HL-60/S4 (cell line): ENCODE measurements around the gene RPS21.

Experiments
- in situ Hi-C: fragments of 300-500 bp; cut with MboI; formaldehyde crosslinking; loops from 2 replicates; pipeline ENCODE4 v1.14.3; 2022; ENCODE audit warnings: low sequenced_read_pairs

Gene RPS21

DNA sequence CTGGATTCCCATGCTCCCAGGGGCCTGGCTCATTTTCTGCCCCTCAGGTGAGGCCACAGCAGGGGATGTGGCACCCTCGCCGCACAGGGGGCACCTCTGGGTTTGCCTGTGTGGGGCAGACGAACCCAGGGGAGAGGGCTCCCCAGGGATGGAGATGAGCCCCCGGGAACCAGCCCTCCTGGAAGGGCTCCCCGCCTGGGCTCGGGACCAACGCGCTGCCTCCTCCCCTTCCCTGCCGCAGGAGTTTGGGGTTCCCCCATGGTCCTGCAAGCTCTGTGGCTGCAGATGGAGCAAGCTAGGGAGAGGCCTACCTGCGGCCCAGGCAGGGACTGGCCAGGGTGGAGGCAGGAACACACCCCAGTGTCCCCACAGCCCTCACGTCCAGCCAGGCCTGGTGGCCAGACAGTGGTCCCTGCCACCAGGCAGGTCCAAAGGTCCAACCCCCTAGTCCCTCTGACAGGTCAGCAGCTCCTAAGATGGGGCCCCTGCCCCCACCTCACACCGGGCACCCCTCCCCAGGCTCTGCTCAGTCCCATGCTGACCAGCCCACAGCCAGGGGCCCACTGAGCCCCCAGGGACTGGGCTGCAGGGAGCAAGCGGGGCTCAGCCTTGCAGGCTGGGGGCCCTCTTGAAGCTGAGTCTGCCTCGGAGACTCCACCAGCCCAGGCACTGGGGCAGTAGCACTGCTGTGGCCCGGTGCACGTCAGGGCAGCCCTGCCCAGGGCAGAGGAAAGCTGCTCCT is 33.4 kb upstream of the RPS21 start:
- in situ Hi-C loops, result no loop called here

DNA sequence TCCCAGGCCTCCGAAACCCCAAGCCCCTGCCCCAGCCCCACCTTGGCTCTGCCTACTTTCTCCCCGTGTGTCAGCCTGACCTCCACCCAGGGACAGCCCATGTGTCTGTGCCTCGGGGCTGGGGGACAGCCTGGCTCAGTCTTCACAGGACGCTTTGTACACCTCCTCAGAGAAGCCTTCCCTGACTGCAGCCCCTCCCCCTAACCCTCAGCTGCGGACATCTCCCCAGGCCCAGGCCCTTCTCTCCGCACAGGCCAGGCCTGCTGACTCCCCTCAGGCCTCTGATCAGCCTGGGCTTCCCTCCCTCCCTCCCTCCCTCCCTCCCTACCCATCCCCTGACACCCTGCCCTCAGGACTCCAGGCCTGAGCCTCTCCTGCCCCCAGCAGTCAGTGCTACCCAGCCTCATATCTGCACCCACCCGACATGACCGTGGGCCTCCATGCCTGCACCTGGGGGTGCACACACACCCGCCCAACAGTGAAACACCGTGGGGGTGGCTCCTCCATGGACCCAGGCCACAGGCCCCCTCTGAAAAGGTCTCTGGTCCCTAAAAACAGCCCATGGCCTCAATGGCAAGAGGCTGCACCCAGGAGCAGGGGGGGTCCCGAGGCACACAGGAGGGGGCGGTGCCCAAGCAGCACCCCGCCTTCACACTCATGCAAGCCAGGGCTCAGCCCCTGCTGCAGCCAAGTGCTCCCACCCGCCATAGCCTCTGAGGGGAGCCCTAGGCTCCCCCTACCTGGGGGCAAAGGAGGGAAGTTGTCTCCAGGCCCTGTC is 32.7 kb upstream of the RPS21 start:
- in situ Hi-C loops, result no loop called here

DNA sequence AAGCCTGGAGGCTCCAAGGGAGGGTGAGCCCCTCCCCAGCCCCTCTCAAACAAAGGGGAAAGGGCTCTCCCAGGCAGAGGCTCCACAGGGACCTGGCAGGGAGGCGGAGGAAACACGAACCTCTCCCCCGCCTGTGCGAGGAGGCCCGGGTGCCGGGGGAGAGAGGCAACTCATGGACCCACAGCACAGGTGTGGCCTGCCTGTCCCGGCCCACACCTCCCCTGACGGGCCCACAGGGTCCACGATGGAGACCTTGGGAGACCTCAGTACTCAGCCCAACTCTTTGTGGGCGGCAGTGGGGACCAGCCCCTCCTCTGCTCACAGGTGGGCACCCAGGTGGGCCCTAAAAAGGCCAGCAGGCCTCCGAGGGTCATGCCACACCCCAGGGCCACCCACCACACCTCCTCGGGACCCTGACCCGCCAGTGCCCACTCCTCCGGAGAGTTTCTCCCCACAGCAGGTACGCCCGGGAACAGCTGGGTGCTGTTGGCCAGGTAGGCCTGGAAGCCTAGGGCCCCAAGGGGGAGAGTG is 32.0 kb upstream of the RPS21 start:
- in situ Hi-C loops, result no loop called here

DNA sequence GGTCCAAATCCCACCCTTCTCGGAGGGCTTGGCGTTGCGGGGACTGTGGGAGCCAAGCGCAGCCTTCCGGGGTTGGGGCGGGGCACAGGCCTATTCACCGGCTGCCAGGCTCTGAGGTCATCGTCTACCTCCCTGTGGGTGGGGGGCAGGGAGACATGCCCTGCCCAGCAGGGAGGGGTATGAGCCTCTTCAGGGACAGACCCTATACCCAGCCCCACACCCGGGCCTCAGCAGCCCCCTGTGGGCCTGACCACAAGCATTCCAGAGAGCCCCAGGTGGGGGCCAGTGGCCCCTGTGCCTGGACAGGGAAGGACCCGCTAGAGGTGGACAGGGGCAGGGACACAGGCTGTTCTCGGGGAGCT is 31.4 kb upstream of the RPS21 start:
- in situ Hi-C loops, result no loop called here

DNA sequence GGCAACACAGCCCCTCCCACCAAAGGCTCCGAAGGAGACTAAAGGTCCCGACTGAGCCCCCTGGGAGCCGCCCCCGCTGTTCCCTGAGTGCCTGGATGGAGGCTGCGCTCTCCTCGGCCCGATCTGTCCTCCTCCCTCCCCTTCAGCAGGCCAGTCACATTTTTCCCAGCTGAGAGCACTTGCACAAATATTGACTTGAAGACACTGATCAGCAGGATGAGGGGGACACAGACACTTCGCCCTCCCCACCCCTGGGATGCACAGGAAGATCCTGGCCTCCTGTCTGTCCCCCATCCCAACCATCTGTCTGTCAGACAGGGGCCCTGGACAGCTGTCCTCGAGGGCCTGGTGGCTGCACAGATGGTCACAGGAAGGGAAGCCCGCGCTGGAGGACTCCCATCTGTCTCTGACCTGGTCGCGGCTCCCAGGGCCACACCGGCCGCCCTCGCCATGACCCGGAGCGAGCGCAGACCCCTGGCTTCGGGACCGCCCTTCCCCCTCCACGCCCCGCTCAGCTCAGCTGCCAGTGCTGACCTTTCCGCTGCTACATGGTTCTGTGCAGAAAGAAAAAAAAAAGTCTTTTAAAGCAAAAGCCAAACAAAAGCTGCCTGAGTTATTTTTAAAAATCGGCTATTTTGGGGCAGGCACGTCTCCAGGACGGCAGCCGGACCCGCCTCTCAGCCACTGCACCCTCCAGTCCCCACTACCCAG is 30.9 kb upstream of the RPS21 start:
- in situ Hi-C loops, result no loop called here

DNA sequence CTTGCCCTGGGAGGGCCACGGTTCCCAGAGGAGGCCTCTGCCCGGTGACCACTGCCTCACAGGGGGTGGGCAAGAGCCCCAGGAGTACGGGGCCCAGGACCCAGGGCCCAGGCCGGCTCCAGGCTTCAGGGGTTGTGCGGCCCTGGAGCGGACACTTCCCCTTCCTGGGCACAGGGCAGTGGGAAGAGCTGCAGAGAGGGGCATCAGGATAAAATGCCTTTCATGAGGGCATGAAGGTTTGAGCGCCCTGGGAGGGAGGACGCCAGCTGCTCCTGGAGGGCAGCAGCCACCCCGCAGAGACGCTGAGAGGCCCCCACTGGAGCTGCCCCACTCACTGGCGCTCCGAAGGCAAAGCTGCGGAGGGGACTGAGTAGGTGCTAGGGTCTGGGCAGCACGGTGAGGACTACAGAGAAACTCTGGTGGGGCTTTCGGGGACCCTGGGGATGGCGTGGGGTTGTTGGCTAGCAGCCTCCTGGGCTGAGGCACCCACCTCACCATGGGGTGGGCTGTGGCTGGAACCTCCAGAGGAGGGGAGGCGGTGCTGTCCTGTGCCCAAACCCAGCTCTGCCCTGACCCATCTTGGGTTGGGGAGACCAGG is 30.2 kb upstream of the RPS21 start:
- in situ Hi-C loops, result no loop called here

DNA sequence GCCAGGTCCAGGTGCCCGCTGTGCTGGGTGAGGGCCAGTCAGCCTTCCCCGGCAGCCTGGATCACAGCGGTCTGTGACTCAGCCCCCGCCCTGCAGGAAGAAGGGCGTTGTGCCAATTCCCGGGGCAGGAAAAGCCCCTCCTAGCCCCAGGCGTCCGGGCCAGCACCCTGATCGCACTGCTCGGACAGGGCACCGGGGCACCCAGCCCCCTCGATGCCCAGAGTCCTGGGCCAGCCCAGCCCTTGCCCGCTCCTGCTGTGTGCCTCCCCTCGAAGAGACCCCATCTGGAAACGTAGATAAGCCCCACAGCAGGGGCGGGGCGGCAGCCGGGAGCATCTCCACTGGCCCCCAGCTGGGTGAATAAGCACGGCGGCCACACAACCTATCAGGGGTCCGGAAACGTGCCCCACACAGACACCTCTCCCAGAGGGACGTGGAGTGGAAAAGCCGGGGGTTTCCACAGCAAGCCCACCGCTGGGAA is 29.7 kb upstream of the RPS21 start:
- in situ Hi-C loops, result no loop called here

DNA sequence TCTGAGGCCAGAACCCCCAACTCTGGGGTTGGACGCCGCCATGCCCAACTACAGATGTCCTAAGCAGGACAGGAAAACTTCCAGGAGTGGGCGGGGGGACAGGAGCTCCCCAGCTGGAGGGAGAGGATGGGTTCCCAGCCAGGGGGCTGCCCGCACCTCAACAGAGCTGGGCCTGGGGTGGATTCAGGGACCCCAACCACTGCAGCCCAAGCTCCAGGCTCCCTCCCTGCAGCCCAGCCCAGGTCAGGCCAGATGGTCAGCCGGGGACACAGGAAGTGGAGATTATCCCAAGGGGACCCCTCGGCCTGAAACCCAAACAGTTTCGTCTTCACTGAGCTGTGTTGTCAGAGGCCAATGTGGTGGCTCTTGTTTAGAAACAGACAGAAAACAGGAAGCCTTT is 29.2 kb upstream of the RPS21 start:
- in situ Hi-C loops, result no loop called here

DNA sequence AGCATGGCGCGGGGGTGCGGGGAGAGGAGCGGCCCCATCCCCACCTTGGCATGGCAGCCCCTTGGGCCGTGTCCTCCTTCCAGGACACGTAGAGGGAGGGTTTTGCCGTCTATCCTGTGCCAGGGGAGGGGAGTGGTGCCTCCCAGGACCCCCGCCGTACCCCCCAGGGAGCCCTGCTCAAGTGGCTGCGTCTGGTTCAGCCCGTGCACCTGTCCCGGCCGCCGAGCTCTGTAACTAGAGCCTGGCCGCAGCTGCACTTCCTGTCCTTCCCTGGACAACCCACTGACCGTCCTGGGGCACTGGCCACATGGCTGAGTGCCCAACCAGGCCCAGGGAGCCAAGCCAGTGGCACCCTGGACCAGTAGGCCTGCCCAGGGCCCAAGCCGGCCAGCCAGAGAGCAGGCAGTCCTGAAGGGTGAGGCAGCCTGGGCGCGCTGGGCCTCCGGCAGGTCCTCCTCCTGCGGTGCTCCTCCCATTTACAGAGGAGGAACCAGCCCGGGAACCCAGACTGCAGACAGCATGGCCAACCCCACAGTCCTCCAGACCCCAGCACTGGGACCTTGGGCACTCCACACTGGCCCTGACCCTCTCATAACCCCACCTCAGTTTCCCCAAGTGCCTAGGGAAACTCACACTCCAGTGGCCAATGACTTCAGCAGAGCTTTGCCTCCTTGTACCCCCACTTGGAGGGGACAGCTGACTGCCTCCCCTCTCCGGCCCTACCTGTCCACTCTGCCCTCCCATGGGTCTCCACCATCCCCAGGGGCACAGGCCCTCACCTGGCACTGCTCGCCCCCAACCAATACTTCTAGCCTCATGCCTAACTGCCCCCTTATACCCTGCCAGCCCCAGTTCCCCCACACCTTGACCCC is 28.5 kb upstream of the RPS21 start:
- in situ Hi-C loops, result no loop called here

DNA sequence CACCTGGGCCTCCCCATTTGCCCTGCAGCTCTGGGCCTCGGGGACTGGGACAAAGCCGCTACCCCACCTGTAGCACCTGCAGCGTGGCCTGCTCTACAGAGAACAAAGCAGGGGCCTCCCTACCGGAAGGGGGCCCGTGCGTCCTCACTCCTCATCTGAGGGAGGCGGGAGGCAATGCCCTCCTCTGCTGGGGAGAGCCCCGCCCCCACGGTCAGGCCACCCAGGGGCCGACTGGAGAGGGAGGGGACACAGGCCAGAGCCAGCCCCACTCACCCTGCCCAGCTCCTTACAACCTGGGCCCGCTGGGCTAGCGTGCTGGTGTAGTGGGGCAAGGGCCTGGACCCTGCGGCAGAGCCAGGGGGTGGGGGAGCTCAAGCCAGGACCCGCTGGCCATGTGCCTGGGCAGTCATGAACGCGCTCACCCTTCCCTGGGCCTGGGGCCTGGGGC is 27.8 kb upstream of the RPS21 start:
- in situ Hi-C loops, result no loop called here

DNA sequence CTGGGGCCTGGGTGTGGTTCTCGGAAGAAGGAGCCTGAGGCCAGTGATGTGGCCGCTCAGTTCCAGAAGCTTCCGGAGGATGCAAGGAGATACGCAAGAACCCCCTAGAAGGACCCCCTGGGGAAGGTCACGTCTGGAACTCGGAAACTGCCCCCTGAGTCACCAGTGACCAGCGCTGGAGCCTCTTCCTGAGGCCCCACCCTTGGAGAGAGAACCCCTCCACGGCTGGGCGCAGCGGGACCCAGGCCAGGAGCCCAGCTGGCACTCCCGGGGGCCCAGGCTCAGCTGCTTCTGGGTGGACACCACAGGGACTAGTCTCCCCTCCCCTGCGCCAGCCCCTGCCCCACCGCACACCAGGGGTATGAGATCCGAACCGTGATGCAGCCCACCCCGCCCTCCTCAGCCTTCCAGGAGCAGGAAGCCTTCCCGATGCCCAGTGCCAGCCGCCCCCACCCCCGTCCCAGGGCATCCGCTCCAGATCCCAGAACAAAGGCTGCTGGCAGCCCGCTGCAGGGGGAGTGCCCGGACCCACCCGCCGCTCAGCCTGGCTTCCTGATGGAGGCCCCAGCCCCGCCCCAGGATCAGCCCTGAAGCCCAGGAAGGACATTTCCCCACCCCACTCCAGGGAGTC is 27.3 kb upstream of the RPS21 start:
- in situ Hi-C loops, result no loop called here

DNA sequence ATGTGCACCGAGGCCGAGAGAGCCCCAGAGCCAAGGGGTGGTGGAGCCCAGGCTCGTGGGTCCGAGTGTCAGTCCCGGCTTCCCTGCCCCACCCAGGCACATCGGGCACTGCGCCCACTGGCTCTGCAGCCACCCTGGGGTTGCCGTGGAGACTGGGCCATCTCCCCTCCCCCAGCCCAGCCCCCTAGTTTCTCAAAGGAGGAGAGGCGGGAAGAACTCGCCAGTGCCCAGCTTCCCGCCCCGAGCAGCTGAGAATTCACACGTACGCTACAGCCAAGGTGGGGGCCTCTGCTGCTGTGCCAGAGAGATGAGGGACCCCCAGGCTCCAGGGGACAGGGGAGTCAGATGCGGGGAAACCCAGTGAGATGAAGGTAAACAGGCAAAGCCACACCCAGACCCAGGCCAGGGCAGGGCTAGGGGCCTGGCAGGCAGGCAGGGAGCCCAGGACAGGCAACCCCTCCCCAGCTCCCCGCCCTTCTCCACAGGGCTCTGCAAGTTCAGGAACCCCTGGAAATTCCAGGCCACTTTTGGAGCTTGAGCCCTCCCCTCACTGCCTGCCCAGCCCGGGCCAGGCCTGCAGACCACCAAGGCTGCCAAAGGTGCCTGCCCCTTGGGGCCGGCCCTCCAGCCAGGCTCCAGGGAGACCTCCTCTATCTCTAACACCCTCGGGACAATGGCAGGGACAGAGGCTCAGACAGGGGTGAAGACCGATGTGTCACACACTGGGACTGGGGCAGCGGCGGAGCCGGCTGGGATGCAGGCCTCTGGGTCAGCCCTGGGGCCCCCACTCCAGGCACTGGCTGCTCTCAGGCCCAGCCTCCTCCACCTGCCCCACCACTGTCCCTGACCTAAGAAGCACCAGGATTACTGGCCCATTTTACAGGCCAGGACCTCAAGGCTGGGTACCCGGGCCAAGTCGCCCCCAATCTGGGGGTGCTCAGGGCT is 25.8 kb upstream of the RPS21 start:
- in situ Hi-C loops, result no loop called here

DNA sequence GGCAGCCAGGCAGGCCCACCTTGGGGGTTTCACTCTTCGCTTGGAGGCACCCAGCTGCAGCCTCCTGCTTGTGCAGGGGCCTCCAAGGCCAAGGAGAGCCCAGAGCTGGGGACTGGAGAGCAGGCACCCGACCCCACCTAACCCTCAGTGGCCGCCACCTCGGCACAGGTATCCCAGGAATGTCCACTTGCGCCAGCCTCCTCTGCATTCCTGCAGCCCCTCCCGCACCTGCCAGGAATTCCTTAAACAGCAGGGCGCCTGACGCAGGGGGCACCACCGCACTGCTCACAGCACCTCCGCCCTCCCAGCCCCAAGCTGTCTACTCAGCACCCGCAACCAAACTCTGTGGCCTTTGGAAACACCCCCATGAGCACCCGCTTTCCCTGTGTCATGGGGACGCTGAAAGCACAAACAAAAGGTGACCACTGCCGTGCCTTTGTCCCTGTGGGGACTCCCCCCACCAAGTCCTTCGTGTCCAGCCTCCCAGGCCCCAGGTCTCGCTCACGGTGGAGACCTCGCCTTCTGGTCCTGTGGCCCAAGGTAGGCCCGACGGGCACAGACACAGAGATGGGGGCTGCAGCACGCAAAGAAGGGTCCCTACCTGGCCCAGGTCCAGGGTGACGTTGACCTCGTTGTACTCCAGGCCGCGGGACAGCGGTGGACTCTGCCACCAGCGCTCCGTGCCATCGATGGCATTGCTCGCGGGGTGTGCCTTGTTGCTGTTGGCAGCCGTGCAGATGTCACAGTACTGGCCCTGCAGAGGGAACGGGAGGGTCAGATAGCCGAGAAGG is 24.9 kb upstream of the RPS21 start:
- in situ Hi-C loops, result no loop called here

DNA sequence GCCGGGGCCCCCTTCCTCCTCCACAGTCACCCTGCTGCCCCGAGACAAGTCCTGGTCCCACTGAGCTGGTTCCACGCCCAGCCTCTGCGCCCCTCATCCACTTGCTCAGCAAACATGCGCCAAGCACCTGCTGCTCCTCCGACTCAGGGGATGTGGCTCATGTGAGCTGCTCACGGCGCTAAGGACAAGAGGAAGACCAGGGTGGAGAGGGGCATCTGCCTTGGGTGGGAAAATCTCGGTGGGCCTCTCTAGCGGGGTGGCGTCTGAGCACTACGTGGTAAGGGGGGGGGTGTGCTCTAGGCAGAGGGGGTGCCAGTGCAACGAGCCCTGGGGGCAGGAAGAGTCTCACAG is 24.3 kb upstream of the RPS21 start:
- in situ Hi-C loops, result no loop called here

DNA sequence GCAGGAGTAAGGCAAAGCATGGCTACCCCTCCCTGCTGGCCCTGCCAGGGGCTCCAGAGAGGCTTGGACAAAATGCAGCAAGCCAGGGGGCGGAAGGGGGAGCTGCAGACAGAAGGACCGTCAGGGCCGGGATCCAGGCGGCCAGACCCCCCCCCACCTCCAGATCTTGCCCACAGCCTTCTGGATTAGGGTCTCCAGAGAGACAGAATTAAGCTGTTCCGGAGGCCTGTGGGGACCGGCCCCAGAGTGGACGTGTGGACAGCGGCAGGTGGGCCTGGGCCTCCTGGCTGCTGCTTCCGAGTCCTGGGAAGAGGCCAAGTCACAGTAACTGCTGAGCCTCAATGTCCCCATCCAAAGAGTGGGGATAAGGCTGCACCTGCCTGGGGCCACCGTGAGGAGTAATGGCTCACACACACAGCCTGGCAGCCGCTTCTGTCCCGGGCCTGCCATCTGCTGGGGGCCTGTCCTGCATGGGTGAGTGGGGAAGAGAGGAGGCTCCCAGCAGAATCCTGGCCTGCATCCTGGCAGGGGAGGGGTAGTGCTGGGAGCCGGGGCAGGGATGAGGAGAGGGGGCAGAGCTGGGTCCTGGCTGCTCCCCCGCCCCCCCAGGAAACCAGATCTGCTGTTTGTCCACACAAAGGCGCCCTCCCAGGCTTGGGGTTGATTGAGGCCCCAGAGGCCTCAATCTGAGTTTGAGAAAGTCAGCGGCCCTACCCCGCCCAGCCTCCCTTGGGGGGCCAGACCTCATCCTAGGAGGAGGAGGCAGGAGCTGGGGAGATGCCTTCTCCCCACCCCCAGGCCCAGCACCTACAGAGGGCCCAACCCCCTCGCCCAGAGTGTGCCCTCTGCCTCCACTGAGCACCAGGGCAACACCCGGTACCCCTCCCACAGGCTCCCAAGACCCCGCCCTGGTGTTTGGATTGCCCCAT is 23.6 kb upstream of the RPS21 start:
- in situ Hi-C loops, result no loop called here

DNA sequence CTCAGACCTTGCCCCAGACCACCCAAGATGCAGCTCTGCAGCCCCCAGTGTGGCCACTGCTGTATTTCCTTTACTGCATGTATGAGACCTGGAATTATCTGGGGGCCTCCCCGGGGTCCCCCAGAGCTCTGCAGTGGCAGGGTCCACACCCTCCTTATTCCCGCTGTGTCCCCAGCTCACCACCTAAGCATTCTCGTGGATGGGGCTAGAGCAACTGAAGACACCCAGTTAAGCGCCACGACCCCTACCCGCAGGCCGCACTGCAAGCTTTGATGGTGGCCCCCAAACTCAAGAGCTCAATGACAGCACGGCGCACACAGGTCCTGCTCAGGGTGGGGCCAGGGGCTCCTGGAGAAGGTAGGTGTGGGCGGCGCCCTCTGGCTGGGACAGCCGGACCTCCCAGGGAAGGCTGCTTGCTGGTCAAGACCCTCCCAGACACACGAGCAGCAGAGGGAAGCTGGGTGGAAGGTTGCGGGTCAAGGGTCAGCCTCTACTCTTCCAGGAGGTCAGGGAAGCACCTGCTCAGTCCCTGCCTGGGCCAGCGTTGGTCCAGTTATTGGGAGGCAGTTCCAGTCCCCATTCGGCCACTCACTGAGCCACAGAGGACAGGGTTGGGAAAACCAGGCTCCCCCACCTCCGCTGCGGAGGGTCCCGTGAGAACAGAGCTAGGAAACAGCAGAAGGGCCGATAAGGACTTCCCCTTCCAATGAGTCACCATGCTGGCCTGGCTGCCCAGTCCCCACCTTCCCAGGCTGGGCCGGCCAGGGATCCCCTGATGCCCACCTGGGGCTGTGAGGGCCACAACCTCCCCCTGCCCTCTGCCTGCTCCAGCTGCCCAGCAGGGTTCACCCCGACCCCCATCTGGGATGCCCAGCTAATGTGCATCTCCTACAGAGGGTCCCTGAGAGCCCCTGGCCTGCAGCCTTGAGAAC is 22.7 kb upstream of the RPS21 start:
- in situ Hi-C loops, result no loop called here
